HG02870 (cell line): ENCODE results near the gene ZNG1A.
"Not testable (repeated sequence)": the region's sequence is repeated elsewhere in the genome, so short reads cannot be mapped to it uniquely, and the experiment has no call there.

Experiments
- ATAC-seq: cut with Tn5 transposase; IDR thresholded peaks from one replicate; pipeline ENCODE4 v1.9.1; 2021; ENCODE audit warnings: mild to moderate bottlenecking, moderate library complexity; ENCODE audit not compliant: unreplicated experiment

The ZNG1A gene

GRCh38 chr9:178140-178825 is 573 bp downstream of the ZNG1A start:
- ATAC-seq, result not testable (repeated sequence)

DNA sequence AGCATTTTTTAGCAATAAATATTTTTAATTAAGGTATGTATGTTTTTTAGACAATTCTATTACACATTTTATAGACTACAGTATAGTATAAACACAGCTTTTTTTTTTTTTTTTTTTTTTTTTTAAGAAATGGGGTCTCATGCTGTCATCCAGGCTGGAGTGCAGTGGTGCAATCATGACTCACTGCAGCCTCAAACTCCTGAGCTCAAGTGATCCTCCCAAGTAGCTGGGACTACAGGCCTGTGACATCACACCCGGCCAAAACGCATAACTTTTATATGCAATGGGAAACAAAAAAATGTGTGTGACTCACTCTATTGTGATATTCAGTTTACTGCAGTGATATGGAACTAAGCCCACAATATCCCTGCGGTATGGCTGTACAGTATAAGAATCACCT is 9.1 kb downstream of the ZNG1A start:
- ATAC-seq, result not testable (repeated sequence)

- not testable (repeated sequence) for ATAC-seq
Measured at GRCh38 chr9:159871-160270, 19.0 kb downstream of the ZNG1A start.

GRCh38 chr9:151173-151572 is 27.7 kb downstream of the ZNG1A start:
- ATAC-seq, result not testable (repeated sequence)

- ATAC-seq, result not testable (repeated sequence)
Measured at GRCh38 chr9:139880-140279, 39.0 kb downstream of the ZNG1A start.

DNA sequence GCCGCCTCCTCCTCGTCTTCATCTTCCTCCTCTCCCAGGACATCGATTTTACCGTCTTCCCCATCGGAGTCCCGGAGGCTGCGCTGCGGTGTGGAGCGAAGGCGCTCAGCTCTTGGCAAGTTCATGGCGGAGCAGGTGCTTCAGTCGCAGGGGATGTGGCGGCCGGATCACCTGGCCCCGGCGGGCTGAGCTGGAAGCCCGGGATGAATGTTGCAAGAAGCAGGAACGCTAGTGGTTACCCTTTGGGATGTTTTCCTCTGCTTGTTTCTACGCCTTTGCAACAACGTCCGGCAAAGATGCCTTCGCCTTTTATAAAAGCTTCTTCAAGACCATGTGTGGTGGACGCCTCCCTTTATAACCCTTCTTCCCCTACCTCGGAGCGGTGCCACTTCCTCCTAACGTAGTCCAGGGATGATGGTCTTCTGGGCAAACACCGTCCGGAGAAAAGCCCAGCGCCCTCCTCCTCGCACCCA is 60.8 kb downstream of the ZNG1A start, which contains the start of gene FOXD4:
TSS of gene FOXD4 (minus strand) at position 423 of the 473 bp plus-strand sequence. CDS start at position 125, 298 bp downstream.
- not testable (repeated sequence) for ATAC-seq

- ATAC-seq, result not testable (repeated sequence)
Measured at GRCh38 chr9:117144-117994, 61.5 kb downstream of the ZNG1A start.

DNA sequence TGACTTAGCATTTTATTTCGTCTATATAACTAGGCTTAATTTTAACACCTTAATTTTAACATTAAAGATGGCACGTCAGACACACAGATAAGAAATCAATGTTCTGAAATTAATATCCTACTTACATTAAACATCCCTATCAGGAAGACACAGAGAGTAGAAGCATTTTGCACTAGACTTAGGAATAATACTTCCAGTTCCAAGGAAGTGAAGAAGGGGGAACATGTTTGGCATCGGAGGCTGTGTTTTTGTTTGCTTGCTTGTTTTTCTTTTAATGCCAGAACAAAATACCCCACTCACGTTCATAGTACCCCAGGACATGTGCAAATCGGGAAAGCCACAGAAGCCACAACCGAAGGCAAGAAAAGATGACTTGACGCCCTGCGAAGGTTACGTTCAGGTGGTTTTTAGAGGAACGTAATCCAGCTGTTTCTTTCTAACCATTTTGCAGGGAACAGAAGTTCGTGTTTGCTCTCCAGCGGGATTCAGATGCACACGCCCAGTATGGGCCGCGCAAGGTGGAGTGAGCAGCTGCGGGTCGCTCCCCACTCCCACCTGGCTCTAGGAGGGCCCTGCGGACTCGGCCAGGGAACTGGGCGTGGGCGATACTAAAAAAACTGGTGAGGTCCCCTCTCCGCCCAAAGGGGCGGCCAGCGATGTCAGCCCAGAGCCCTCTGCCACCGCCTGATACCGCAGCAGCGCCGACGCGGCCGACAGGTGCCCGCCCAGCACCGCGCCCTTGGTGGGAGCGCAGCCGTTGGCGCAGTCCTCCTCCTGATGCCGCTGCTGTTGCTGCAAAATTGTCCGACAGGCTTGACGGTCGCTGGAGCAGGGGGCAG is 62.4 kb downstream of the ZNG1A start:
- ATAC-seq, result not testable (repeated sequence)

DNA sequence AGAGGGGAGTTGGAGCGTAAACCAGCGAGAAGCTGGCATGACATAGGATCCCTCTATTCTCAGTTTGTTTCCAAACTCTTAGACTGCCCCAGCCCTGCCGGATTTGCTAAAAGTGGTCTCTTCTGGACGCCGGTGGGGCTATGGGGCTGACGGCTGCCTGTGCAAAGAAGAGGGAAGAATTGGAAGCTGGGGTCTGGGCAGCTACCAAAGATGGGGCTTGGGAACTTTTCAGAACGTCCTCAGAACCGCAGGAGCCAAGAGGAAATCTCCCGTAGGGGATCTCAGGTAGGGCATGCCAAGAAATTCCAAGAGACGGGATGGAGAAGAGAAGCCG is 63.8 kb downstream of the ZNG1A start:
- not testable (repeated sequence) for ATAC-seq

DNA sequence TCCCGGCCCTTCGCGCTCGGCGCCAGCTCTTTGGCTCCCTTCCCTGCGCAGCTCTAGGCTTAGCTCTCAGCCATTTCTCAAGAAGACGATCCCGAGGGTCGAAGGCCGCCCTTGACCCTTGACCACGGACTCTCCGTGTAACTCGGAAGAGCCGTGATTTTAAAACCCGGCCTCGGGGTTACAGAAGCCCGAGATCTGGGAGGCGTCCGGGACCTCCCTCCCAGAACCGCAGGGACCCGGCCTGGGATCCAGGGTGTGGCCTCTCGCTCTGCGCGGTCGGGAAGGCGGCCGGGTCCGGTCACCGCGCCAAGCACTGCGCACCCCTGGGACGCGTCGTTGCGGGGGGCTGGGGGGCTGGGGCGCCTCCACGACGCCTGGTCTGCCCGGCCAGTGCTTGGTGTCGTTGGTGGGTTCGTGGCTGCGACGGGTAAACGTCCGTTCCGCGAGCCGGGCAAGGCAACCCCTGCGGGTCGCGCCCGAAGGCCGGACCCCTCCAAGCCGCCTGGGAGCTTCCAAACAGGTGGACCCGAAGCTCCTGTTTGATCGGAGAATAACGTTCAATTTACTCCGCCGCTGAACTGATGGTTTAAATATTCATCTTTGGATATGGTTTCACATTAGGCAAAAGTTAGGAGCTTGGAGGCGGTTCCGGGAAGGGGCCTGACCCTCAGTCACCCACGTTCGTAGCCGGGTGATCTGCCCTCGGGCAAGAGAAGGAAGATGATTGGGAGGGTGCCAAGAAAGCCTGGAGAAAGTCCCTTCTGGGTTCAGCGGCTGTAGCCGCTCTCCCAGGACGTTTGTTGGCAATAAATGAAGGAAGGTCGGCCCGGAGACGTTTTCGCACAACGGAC is 64.4 kb downstream of the ZNG1A start:
- ATAC-seq, result peak; percentile 30

DNA sequence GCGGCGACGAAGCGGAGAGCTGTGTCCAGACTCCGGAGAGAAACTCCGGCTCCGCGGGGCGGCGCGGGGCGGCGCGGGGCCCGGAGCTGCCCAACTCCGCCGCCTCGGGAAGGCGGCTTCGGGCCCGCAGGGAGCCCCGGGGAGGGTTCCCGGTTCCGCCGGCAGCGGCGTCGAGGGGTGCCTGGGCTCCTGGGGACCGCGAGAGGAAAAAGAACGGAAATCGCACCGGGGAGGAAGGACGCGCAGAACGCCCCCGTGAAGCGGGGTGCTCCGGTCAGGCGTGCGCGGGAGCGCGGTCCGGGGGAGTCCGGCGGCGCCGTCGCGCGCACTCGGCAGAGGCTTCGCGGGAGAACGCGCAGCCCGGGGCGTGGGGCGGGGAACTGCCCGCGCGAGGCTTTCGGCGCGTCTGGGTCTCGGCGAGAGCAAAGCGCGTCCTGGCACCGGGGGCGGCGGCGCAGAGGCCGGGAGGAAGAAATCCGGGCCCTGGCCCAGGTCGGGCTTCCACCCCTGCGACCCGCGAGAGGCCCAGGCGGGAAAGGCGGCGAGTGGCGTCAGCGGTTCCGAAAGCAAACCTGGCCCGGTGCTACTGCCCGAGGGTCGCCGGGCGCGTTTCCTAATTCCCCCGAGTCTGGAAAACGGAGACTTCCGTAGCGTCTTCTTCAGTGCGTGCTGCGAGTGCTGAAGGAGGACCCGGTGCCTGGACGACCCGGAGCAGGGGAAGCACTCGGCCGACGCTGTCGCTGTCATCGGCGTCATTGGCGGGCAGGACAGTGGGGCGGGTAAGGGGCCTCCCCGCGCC is 65.2 kb downstream of the ZNG1A start:
- peak; percentile 80 for ATAC-seq

- ATAC-seq, result not testable (repeated sequence)
Measured at GRCh38 chr9:112589-113467, 66.0 kb downstream of the ZNG1A start.

DNA sequence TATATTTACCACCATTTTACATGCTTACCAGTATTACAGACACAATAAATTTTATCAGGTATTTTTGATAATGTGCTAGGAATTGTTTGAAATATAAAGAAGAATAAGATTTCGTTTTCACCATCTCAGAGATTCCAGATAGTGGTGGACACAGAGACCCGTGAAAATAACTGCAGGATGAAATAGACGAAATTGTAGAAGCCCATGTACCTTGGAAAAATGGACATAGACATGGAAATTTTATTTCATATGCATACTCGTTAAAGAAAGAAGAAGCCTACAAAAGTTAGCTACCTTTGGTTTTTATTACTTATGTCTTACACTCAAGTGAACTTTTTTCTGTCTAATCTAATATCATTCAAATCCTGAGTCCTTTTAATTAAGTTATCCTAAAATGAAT is 68.2 kb downstream of the ZNG1A start:
- not testable (repeated sequence) for ATAC-seq

GRCh38 chr9:109540-109939 is 69.3 kb downstream of the ZNG1A start:
- not testable (repeated sequence) for ATAC-seq

- not testable (repeated sequence) for ATAC-seq
Measured at GRCh38 chr9:108742-109495, 69.9 kb downstream of the ZNG1A start.

DNA sequence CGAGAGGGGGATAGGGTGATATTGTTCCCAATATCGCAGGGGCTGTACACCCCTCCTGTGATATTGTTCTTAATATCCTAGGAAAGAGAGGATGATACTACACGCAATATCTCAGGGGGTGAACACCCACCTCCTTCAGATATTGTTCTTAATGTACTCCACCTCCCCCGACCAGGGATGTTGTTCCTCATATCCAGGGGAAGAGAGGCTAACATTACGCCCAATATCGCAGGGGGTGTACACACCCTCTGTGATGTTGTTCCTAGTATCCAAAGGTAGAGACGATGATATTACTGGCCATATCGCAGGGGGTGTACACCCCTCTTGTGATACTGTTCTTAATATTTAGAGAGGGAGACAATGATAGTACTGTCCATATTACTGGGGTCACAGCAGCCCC is 72.9 kb downstream of the ZNG1A start:
- ATAC-seq, result not testable (repeated sequence)

DNA sequence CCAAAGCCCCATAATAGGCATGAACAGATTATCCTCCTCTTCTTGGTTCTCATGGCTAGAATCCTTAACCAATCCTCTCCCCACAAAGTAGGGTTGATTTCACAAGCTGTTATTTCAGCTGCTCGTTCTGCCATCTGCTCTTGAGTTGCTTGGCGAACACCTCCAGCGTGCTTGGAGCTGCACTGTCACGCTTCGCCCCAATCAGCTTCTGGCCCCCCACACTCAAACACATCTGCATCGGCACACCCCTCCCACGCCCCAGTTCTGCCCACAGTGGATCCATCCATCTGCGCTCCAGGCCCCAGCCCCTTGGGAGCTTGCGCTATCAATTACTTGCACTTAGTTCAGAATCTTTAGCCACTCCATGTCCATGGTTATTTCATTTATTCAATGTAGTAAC is 78.4 kb downstream of the ZNG1A start:
- not testable (repeated sequence) for ATAC-seq

DNA sequence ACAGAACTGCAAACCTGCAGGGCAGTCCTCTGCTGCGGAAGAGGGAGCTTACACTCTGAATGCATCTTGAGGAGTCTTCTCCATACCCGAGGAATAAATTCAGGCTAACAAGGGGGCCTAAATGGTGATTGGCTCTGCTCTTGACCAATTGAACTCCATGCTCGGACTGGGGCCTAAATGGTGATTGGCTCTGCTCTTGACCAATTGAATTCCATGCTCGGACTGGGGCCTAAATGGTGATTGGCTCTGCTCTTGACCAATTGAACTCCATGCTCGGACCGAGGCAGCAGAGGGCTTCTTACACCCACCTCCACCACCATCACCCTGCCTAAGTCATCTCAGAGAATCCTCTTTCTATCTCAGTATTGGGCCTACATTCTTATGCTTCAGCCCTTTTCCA is 79.0 kb downstream of the ZNG1A start:
- ATAC-seq, result not testable (repeated sequence)
